GM19467 (cell line): Measurements from ENCODE around the gene EML3.
A peak's percentile ranks its signal among the peaks of the same experiment; 100 is the strongest.
"Not testable (repeated sequence)": the region's sequence is repeated elsewhere in the genome, so short reads cannot be mapped to it uniquely, and the experiment has no call there.

ENCODE experiments used
- ATAC-seq: cut with Tn5 transposase; IDR thresholded peaks from one replicate; pipeline ENCODE4 v1.9.1; 2021; ENCODE audit warnings: mild to moderate bottlenecking, moderate library complexity; ENCODE audit not compliant: unreplicated experiment

The EML3 gene

DNA sequence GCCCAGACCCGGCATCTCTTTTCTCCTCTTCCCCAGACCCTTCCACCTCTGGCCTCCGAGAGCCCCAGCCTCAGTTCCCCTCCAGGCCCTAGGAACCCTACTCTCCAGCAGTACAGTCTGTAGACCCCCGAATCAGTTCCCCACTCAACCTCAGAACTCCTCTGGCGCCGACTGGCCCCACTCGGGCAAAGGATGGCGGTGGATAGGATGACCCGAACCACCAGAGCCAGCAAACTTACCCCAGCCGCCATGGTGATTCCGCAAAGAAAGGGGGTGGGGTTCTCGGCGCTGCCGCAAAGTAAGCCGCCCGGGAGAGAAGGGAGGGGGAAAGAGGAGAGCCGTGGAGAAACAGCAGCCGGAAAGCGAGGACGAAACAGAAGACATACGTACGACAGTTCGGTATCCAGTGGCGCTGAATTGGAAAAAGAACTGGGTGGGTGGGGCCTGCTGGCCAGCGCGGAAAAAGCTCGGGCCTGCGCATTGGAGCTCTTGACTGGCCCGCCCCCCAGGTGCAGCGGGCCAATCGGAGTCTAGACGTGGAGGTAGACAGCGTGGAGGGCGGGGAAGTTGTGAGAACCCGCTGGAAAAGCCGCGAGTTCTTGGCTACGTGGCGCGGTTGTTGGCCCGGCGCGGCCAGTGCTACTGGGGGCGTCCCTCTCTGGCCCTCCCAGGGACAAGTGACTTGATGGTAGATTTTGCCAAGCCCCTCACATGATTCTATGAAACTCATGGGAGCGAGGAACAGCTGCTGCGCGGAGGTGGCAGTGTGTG is 38.8 kb downstream of the EML3 start, which contains the start of gene EEF1G:
TSS of gene EEF1G (minus strand) at position 300 of the 771 bp plus-strand sequence. CDS start at position 251, 49 bp downstream.
- peak; percentile 80 for ATAC-seq

DNA sequence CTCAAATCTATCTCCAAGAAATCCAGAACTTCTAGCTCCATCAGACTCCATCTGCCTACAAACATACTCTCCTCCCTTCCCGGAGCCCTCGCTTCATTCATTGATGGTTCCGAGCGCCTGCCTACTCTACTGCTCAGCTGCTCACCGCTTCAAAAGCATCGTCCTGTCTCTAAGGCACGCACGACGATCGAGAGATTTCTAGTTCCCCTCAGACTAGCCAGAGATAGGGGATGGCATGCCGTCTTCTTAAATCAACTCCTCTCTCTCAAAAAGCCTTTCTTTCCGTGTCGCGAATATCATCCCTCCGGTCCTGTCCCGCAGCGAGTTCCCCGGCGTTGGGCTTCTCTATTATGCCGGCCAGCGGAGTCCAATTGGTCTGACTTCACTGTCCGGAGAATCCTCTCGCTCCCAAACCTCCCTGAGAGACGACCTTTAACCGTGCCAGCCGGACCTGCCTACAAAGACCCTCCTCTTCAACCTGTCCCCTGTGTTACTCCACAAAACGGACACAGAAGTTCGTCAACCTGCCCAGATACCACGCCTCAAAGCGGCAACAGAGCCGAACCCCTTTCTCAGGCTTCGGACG is 39.5 kb downstream of the EML3 start:
- no peak for ATAC-seq

GRCh38 chr11:62572431-62572830 is 40.1 kb downstream of the EML3 start:
- no peak for ATAC-seq

DNA sequence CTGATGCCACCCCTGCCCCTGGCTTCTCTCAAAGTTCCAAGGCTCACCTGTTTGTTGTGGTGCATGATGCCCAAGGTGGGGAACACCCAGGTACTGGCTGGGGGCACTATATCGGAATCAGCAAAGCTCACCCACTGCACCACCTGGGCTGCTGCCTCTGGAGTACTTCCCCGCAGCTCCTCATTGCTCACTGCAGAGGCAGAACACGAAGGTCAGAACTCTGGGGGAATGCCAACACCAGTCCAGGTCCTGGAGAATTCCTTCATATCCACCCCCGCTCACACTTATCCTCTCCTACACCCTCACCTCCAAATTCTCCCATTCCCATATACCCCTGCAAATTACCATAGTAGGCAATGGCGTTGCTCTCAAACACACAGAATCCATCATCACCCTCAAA is 41.1 kb downstream of the EML3 start:
- ATAC-seq: not testable (repeated sequence)

DNA sequence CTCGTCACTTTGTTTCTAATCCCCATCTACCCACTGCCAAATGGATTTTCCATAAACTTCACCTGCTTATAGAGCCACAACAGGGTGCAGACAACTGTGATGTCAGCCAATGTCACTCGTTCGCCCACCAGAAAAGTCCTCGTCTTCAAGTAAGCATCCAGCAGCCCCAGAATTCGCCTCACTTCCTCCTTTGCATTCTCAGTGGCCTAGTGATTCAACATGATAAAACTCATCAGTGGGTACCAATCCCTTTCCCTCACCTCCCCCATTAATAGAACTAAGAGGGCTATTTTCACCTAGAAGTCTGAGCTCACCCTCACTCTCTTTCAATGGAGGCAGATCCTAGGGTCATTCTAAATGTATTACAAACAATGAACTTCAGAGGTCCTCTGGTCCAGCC is 41.7 kb downstream of the EML3 start:
- not testable (repeated sequence) for ATAC-seq

GRCh38 chr11:62569611-62570010 is 43.0 kb downstream of the EML3 start:
- no peak for ATAC-seq

- no peak for ATAC-seq
These were observed 45.4 kb downstream of the EML3 start for GRCh38 chr11:62567018-62567633.

DNA sequence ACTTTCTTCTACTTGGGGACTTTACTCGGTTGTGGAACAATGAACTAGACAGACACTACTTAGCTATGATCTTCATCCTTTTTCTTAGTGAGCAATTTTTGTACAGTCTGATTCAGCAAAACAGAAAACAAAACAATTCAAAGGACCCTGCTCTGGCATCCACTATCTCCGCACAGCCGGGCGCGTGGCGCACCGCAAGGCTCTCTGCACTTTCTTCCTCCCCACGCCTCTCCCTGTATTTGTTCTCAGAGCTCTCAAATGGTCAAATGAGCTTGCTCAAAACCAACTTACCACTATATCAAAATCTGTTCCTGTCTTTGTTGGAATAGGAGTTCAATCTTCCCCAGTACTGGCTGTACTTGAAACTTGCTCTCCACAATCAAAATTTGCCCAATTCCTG is 46.3 kb downstream of the EML3 start:
- ATAC-seq: no peak

DNA sequence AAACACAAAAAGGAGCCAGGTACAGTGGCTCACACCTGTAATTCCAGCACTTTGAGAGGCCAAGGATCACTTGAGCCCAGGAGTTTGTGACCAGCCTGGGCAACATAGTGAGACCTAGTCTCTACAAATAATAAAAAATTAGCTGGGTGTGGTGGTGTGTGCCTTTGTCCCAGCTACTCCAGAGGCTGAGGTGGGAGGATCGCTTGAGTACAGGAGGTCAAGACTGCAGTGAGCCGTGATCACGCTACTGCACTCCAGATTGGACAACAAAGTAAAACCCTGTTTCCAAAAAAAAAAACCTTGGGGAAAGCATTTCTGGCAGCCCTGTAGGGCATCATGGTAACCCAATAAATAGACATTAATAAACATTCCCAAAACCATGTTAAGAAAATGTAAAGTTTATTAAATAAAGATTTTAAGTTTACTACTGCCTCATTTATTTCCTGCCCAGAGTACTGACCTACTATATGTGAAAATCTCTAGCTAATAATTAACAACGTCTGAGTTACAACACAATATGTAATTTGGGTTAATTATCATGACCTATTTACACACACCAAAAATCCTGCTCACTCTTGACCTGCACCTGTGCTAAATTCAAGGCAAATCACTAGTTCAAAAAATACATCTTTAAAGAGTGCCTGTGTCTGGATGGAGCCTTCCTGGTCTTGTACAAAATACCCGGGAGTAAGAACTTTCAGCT is 47.3 kb downstream of the EML3 start:
- no peak for ATAC-seq

DNA sequence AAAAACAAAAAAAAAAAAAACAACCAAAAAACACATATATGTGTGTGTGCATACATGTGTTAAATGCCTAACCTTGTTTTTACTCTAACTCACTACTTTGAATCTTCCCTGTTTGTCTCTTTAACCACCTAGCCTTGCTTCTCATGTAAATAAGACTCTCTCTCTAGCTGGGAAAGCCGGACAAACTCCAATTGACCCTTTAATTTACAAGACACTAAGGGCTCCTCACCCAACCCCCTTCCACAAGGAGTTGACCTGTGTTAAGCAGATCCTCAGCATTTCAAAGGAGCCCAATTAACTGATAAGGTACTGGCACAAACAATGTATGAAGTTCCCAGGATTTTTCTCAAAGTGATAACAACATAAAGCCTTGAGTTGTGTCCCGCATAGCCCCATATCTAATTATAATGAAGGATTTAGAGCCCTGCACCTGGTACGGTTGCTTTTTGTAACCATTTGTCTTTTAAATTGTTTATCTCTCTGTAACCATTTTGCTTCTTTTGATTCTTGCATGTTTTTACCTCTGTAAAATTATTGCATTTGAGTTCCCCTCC is 50.8 kb downstream of the EML3 start:
- ATAC-seq: not testable (repeated sequence)

GRCh38 chr11:62560566-62561103 is 51.9 kb downstream of the EML3 start:
- ATAC-seq: no peak

DNA sequence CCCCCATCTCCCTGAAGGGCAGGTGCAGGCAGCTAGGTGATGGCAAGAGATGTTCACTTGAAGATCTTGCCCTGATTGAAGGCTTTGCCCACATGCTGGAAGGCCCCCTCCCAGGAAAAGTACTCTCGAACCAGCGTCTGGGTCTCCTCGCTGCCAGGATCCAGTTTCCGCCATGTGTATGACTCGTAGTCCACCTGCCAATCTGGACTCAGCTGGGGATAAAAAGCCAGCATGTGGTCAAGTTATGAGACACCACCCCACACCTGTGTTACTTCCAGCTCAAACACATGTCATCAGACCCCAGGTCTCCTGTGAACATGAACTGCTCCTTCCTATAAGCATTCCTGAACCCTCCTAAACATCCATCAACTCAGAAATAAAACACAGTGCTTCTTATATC is 52.9 kb downstream of the EML3 start:
- not testable (repeated sequence) for ATAC-seq

- no peak for ATAC-seq
These were observed 53.4 kb downstream of the EML3 start for GRCh38 chr11:62559204-62559603.

DNA sequence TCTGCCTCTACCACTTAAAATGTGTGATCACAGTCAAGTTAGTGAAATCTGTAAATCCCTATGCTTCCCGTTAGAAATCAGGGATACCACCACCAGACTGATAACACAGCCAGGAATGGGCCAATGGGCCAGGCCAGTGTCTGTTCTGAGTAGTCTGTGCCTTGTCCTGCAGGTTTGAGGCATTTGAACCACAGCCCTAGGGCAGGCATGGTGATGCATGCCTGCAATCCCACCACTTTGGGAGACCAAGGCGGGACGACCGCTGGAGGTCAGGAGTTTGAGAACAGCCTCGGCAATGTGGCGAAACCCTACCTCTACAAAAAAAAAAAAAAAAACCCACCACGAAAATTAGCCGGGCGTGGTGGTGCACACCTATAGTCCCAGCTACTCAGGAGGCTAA is 53.9 kb downstream of the EML3 start:
- ATAC-seq: no peak

- no peak for ATAC-seq
These were observed 55.5 kb downstream of the EML3 start for GRCh38 chr11:62556875-62557631.

DNA sequence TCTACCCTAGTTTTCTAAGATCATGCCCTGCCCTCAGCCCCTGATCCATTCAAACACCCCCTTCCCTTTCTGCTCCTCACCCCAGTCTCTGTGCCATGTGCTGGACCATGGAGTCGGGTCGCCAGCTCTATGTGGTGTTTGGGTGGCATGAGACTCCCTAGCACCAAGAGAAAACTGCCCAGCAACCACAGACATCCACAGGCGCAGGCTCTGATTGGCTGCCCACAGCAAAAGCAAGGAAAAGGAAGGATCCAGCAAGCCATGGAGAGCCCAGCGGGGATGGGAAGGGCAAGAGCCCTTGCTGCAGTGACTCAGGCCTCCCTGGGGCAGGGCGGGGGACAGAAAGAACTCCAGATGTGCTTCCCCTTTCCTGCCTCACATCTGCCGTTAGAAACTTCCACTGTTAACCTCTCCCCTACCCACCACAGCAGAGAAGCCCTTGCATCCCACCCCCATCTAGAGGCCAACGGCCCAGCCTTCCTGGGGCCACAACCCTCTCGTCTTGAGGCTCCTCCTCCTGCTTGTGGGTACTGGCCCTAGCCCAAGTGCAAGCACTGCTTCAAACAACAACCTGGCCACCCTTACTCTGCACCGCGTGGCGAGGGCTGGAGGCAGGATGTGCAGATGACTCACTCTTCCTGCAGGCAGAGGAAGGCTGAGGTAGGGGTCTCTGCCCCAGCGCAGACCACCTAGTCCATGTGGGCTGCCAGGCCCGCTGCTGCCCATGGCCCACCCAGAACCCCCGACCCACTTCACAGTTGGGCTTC is 56.3 kb downstream of the EML3 start:
- no peak for ATAC-seq

- peak; percentile 37 for ATAC-seq
These were observed 57.0 kb downstream of the EML3 start for GRCh38 chr11:62555464-62556107.

DNA sequence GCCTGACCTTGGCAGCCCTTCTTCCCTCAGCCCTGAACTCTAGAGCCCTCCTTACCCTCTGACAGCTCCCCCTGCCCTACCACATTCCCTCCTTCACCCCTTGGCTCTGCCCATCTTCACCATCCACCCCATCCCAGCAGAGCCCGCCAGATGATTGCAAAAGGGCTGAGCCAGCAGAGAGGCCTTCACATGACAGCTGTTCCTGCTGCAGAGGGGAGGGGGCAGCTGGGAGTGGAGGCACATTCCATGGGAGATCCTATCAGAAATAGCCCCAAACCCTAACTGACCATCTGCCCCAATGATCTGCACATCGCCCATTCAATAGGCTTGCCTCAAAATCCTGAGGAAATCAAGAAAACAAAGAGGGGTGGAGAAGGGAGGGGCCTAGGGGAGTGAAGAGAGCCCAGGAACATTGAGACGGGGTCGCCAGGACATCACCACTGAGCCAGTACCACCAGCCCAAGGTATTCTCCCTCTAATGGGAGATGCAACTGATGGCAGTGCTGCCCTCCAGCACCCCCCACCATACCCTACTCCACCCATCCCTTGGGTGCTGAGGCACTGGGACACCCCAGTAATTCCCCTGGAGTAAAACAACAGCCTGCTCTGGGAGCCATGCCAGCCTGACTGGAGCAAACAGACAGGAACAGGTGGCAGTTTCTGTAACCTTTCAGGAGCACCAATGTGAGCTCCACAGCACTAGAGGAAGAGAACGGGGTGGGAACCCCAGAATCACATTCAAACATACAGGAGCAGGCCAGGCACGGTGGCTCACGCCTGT is 58.0 kb downstream of the EML3 start:
- ATAC-seq: no peak
